NCI-H1048 (cell line): ENCODE results near the gene GTF2IRD1.
"Not testable (repeated sequence)": the region's sequence is repeated elsewhere in the genome, so short reads cannot be mapped to it uniquely, and the experiment has no call there.

ENCODE experiments used
- DNase-seq: peaks from one replicate; lab custom pipeline; 2025; lab: John Stamatoyannopoulos, UW

GTF2IRD1 gene

DNA sequence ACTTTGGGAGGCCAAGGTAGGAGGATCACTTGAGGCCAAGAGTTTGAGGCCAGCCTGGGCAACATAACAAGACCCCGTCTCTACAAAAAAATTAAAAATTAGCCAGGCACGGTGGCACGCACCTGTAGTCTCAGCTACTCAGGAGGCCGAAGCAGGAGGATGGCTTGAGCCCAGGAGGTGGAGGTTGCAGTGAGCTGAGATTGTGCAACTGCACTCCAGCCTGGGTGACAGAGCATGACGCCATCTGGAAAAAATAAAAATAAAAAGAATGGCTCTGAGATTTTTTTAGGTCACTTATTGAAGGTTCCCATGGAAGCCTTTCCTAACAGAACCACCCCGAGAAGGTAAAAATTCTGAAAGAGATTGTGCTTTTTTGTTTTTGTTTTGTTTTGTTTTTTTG, 109.9 kb downstream of the GTF2IRD1 start:
- not testable (repeated sequence) for DNase-seq

DNA sequence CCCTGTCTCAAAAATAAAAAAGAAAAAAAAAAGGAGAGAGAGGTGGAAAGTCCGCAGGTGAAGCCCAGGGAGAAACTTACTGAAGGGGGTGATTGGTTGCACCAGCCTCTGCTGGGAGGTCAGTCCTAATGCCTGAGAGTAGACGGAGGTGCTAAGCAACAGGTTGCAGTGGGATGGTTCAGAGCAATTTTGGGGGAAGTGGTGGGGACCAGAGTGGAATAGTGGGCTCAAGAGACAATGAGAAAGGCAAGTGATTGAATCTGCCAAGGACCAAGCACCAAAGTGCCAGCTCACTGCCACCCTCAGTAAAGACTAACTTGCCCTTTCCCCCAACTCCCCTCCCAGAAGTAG, 113.6 kb downstream of the GTF2IRD1 start:
- DNase-seq, result no peak

DNA sequence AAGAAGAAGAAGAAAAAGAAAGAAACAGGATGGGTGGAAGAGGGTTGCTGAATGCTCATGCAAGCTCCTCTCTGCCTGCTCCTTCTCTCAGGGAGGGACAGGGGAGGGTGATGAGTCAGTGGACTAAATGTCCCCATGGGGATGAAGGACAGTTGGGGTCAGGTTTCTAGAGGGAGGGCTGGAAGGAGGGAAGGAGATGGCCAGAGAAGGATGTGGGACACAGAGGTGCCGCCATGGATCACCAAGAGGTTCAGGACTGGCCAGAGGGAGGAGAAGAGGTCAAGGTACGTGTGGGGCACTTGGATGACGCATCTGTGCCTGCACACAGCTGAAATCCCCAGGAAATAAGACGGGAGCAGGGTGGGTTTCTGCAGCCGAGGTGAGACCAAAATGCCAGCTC, 115.0 kb downstream of the GTF2IRD1 start:
- no peak for DNase-seq

DNA sequence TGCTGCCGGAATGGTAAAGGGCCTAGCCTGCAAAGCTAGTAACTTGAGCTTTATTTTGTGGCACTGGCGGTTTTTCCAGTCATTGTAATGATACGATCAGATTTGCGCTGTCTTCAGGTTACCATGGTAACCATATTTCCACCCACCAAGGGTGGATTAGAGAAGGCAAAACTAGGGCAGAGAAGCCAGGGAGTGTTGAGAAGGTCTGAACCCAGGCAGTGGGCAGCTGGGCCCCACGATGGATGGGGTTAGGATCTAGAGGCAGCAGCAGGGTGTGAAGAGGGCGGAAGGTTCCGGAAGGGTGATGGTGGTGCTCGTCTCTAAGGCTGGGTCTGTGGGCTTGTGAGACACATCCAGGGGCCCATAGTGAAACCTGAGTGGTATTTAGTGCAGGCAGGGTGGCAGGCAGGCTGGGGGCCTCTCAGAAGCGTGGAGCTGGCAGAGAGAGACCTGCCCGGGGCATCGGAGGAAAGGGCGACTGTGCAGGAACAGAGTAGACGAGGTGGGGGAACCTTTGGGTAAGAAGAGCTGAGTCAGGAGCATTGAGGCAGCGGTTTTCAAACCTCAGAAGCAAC, 115.9 kb downstream of the GTF2IRD1 start:
- DNase-seq, result no peak

DNA sequence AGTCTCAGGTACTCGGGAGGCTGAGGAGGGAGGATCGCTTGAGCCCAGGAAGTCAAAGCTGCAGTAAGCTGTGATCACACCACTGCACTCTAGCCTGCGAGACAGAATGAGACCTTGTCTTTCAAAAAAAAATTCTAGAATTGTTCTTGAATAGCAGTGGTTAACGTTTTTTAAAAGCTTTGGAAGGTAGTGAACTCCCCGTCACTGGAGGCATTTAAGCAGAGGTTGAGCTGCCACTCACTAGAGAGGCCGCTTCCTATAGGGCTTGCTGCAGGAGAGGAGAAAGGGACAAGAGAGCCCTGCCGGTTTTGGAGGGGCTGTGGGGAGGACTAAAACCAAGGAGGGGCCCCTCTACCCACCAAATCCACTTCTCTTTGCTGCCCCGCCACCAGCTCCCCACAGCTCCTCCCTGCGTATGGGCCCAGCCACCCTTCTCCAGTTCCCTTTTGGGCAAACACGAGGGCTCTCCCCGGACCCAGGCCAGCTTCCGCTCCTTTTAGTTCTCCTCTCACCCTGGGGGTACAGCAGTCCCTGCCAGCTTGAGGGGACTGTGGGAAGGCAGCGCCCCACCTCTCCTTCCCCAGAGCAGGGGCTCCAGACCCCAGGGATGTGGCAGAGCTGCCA, 116.9 kb downstream of the GTF2IRD1 start:
- no peak for DNase-seq

DNA sequence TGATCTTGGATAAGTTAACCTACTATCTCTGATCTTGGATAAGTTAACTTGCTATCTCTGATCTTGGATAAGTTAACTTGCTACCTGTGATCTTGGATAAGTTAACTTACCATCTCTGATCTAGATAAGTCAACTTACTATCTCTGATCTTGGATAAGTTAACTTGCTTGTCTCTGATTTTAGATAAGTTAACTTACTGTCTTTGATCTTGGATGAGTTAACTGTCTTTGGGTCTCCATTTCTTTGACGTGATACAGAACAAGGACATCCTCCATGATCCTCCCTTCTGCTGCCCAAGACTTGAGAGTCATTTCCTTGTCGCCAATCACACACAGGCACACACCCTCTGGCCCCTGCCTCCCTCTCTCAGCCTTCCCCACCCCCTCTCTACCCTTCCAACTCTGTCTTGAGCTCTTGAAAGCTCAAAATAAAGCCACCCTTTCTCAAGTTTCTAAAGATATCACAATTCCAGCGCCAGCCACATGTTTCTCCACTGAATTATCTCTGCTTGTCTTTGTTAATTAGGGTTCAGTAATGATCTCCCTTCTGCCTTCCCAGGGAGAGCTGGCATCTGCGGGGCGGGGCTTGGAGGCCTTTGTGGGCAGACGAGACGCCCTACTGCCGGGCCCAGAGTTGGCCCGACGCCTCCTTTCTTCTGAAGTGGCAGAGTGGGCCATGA, 118.7 kb downstream of the GTF2IRD1 start:
- DNase-seq, result no peak

DNA sequence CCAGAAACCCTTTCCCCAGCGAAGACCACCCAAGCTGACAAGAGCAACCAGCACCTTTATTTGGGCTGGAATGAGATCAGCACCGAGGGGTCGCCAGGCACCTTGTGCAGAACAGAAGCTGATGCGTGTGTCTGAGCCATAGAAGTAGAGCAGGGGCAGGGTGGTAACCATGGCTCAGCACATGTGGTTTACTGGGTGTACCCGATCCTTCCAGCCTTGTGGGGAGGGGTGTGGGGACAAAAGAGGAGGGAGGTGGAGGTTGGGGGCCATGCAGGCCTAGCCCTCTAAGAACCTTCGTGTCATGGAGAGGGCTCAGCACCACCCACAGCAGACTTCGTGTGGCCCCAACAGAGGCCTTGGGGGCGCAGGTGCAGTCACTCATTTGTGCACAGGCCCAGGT, 119.8 kb downstream of the GTF2IRD1 start:
- DNase-seq, result no peak

DNA sequence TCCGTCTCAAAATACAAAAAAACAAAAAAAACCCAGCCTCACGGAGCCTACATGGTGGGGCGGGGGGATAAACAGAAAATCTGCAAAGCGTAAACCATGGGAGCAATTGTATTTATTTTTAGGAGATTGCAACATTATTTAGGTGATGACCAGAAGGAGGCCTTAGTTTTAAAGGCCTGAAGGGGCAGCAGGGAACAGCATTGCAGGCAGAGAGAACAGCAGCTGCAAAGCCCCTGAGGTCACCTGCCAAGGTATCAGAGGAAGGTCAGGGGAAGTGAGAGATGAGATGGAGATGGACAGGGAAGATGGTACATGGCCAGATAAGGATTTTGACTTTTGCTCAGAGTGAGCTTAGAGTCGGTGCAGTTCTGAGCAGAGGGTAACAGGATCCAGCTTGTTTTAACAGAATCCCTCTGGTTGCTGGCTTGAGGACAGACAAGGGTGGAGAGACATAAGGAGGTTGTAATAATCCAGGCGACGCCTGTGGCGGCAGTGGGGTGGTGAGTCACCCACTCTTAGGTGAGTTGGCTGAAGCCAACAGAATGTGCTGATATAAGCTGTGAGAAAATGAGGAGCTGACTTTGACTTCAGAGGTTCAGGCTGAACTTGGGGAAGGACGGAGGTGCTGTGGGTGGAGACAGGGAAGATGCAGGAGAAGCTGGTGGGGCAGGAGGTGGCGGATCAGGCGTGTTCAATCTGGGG, 121.5 kb downstream of the GTF2IRD1 start:
- DNase-seq, result no peak

DNA sequence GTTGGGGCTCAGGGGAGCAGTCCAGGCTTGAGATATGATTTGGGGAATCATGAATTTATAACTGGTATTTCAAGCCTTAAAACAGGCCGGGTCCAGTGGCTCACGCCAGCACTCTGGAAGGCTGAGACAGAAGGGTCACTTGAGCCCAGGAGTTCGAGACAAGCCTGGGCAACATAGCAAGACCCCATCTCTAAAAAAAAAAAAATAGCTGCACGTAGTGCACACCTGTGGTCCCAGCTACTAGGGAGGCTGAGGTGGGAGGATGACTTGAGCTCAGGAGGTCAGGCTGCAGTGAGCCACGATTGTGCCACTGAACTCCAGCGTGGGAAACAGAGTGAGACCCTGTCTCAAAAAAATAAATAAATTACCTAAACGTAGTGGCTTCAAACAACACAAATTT, 122.1 kb downstream of the GTF2IRD1 start:
- DNase-seq, result no peak

DNA sequence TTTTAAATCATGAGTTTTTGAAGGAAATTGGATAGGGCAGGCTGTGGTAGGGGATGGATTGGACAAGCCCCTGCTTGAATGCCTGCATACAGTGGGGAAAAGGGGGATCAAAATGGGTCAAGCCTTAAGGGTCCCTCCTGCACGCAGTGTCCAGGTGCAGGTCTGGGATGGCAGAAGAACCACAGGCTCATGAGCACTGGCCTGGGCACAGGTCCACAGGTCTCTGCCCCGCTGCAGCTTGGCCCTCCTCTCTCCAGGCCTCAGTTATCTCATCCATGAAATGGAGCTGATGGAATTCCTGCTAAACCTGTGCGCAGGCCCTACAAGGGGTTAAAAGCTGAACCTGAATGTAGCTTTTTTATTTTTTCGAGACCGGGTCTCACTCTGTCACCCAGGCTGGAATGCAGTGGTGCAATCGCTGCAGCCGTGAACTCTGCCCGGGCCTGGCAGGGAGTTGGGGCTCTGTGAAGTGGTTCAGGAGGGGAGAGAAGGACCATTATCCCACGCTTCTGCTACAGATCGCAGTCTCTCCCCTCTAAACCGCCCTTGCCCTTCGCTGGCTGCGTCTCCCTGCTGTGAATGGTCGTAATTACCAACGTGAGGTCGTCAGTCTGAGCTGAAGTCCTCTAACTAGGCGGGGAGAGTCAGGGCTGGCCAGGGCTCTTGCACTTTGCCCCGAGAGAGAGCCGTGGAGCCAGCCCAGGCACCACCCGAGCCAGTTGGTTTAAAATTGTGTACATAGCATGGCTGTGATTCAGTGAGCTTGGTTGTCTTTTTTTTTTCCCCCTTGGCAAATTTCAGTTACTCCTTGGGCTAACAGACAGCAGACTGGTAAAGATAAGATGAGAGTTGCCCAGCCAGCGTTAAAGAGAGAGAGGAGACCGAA, 126.3 kb downstream of the GTF2IRD1 start:
- no peak for DNase-seq

DNA sequence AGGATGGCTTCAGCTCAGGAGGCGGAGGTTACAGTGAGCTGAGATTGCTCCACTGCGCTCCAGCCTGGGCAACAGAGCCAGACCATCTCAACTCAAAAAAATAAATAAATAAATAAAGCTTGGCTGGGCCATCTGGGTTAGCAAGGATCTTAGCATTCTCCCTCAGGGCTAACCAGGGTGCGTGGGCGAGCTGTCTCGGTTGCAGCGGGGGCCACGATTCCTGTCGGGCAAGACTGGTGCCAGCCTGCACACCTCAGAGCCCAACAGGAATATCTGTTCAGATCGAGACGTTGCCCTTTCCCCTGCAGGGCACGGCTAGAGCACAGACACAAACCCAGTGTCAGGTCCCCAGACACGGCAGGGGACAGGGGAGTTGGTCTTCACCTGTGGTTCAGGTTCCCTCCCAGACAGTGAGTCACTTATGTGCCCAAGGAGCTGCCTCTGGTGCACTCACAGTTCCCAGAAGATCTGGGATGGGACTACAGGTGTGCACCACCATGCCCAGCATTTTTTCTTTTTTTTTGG, 128.3 kb downstream of the GTF2IRD1 start:
- DNase-seq, result no peak

DNA sequence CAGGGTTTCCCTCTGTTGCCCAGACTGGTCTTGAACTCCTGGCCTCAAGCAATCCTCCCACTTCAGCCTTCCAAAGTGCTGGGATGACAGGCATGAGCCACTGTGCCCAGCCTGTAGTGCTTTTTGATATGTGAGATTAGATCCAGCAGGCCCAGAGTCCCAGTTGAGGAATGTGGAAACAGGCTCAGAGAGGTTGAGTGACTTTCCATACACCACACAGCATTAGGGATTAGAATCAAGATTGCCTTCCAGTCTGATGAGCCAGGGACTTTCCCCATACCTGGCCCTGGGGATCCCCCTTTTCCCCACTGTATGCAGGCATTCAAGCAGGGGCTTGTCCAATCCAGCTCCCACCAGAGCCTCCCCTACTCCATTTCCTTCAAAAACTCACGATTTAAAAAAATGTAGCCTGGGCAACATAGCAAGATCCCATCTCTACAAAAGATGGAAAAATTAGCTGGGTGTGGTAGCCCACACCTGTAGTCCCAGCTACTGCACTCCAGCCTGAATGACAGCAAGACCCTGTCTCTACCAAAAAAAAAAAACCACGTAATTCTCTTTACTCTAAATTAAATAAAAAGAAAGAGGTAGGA, 128.8 kb downstream of the GTF2IRD1 start:
- no peak for DNase-seq

DNA sequence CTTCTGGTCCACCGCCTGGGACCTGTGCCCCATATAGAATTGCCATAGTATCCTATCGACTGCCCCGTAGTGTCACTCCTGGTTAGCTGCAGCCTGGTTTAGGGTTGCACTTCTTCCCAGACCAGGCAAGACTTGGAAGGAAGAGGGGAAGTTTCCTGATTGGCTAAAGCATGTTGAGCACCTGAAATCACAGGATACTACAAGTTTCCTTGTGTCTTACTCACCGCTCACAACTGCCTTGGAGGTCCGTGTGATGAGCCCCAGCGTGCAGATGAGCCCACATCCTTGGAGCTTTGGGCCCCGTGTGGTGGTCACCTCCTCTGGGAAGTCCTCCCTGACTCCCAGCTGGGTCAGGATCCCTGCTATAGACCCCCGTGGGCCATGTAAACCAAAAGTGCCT, 129.9 kb downstream of the GTF2IRD1 start:
- no peak for DNase-seq

DNA sequence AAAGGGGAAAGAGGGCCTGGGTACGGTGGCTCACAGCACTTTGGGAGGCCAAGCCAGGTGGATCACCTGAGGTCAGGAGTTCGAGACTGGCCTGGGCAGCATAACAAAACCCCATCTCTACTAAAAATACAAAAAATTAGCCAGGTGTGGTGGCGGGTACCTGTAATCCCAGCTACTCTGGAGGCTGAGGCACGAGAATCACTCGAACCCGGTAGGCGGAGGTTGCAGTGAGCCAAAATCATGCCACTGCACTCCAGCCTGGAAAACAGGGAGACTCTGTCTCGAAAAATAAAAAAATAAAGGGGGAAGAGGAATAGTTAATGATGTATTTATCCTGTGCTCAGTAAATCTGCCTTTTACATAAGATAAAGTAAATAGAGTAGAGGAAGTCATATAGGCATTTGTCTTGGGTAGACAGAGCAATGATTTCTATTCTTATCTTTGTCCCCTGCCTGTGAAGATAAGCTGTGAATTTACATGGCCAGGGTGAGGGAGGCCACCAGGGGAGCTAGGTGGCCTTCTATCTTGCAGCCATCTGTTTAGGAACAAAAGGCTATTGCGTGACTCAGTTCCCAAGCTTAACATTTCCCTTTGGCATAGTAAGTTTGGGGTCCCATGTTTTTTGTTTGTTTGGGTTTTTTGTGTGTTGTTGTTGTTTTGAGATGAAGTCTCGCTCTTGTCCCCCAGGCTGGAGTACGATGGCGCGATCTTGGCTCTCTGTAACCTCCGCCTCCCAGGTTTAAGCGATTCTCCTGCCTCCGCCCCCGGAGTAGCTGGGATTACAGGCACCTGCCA, 130.7 kb downstream of the GTF2IRD1 start:
- DNase-seq, result no peak

DNA sequence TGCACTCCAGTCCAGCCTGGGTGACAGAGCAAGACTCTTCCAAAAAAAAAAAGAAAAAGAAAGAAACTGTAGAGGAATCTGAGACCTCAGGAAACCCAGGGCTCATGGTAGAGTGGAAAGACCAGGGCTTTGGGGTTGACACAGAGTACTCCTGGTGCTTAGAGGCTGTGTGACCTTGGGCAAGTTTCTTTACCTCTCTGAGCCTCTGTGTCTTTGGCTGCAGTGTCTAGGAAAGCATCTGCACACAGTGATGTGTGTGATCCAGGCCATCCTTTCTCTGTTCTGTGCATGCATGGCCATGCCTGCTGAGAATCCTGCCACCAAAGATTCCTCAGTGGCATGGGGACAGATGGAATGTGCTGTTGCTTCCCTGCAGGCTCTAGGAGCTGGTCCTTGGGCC, 132.1 kb downstream of the GTF2IRD1 start:
- no peak for DNase-seq

DNA sequence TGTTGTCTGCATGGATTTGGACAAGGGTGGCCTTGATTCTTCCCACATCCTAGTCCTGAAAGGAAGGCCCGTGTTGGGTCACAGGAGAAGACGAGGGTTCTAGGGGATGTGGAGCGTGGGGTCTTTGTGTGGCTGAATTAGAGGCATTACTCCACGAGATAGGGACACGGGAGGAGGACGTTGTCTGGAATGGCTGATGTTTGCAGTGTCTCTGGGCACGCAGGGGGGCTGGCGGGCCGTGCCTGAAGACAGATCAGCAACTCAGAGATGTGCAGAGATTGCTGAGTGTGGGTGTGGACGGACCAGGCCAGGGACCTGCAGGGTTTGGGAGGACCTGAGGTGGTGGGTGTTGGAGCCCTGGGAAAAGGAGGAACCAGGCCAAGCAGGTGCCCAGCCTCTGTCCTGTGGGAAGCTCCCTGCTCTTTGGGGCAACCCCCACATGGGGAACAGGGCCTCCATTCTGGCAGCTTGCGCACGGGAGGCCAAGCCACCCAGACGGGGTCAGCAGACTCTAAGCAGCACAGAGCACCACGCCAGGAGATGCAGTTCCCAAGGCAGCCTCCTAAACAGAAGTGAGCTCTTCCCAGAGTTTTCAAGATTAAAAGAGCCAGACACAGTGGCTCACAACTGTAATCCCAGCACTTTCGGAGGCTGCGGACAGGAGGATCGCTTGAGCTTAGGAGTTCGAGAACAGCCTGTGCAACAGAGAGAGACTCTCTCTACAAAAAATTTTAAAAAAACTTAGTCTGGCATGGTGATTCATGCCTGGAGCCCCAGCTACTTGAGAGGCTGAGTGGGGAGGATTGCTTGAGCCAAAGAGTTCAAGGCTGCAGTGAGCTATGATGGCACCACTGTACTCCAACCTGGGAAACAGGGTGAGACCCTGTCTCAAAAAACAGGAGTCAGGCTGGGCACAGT, 132.8 kb downstream of the GTF2IRD1 start:
- DNase-seq, result no peak

DNA sequence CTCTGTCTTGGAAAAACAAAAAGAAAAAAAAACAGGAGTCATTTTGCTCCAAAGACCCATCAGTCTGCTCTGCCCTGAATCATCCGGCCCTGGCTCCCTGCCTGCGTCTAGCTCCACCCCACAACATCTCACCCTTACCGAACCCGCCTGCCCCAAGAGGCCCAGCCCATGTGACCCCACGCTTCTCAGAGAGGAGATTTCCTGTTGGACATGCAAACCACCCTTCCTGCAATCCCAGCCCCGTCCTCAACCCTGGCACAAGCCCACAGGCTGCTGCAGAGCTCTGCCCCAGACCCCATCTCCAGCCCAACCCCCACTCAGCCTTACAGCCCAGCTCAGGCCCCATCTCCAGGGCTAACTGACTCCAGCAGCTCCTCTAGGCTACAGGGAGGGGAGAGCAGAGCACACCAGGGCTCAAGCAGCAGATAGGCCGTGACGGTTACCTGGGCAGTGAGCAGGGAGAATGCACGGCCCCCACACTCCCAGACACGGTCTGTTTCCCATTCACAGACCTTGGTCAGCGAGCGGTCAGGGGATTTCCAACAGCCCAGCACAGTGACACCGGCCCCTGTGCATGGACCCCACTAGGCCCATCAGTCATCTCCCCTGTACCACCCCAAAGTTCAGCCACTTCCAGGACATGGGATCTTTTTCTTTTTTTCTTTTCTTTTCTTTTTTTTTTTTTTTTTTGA, 133.9 kb downstream of the GTF2IRD1 start:
- DNase-seq, result no peak

DNA sequence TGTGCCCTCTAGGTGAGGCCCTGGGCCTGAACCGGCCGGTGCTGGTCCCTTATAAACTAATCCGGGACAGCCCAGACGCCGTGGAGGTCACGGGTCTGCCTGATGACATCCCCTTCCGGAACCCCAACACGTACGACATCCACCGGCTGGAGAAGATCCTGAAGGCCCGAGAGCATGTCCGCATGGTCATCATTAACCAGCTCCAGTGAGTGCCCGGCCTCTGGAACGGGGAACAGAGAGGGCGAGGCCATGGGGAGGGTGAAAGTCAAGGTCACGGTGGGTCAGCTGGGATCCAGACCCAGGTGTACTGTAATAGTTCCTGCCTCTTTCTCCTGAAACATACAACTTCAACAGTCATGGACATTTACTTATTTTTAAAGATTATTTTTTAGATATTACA, 137.1 kb downstream of the GTF2IRD1 start:
- no peak for DNase-seq

DNA sequence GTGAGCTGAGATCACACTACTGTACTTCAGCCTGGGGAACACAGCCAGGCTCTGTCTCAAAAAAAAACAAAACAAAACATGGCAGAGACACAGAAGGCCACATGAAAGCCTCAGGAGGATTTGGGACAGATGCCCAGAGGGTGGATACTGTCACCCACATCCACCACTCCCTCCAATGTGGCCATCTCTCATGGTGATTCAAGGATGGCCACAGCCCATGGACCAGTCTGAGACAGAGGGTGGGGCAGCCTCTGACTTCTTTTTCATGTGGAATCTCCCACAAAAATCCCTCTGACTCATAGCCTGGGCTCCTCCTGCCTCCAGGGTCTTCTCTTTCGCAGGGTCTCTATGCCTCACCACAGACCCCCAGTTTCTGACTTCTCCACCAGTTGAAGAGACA, 144.9 kb downstream of the GTF2IRD1 start:
- no peak for DNase-seq
